WTC11 (cell line): ENCODE results near the gene CUL1. TPM values are rescaled to one million over a fixed set of nuclear protein-coding genes. Genes with fewer than 3 reads are reported as not detected.

ENCODE experiments used
- ATAC-seq: fragments of 200-7000 bp; cut with Tn5 transposase; 2 replicates; pipeline ENCODE4 v1.10.0; 2021; ENCODE audit warnings: mild to moderate bottlenecking, moderate library complexity
- Bru-seq: library from RNA; stranded (reverse); fragments of 400-500 nt; gene quantifications from one replicate; lab custom pipeline; 2021; lab: Mats Ljungman, UMichigan
- CTCF ChIA-PET: fragments of 300-600 bp; sonication (Branson Sonifier 250); formaldehyde crosslinking; loops from one replicate; lab custom pipeline; 2021; ENCODE audit warnings: antibody characterized with exemption; lab: Charles Lee
- POLR2A ChIA-PET: fragments of 350-600 bp; sonication (Branson Sonifier 250); formaldehyde crosslinking; loops from one replicate; lab custom pipeline; 2021; ENCODE audit warnings: antibody characterized with exemption; lab: Charles Lee
- DNase-seq: peaks from one replicate; pipeline ENCODE4 v3.0.0; 2021; ENCODE audit warnings: low spot score
- H3K27ac Mint-ChIP-seq: 2 replicates; pipeline ENCODE4 v1.8.0; 2021; ENCODE audit warnings: mixed read lengths
- H3K27me3 Mint-ChIP-seq: 2 replicates; pipeline ENCODE4 v1.8.0; 2021; ENCODE audit warnings: low read depth, mild to moderate bottlenecking, moderate library complexity, mixed read lengths
- H3K36me3 Mint-ChIP-seq: 2 replicates; pipeline ENCODE4 v1.8.0; 2021; ENCODE audit warnings: mixed read lengths
- H3K4me1 Mint-ChIP-seq: 2 replicates; pipeline ENCODE4 v1.8.0; 2022; ENCODE audit warnings: mixed read lengths
- H3K4me3 Mint-ChIP-seq: 2 replicates; pipeline ENCODE4 v1.8.0; 2021; ENCODE audit warnings: mild to moderate bottlenecking, moderate library complexity, mixed read lengths
- H3K9me3 Mint-ChIP-seq: 2 replicates; pipeline ENCODE4 v1.8.0; 2021; ENCODE audit warnings: mixed read lengths
- AFF4 ChIP-seq: sonication (generic); formaldehyde crosslinking; IDR thresholded peaks from 2 replicates; pipeline ENCODE4 v1.8.1; 2023; ENCODE audit warnings: mild to moderate bottlenecking, missing genetic modification reagents, borderline replicate concordance
- ATF1 ChIP-seq: sonication (generic); formaldehyde crosslinking; IDR thresholded peaks from 2 replicates; pipeline ENCODE4 v1.8.1; 2023; ENCODE audit warnings: mild to moderate bottlenecking, moderate library complexity, missing genetic modification reagents
- CREM ChIP-seq: sonication (generic); formaldehyde crosslinking; IDR thresholded peaks from 2 replicates; pipeline ENCODE4 v1.8.1; 2022; ENCODE audit warnings: mild to moderate bottlenecking, missing genetic modification reagents, moderate library complexity
- ETV6 ChIP-seq: sonication (generic); formaldehyde crosslinking; IDR thresholded peaks from 2 replicates; pipeline ENCODE4 v1.8.1; 2022; ENCODE audit warnings: mild to moderate bottlenecking, missing genetic modification reagents
- FOXJ3 ChIP-seq: sonication (generic); formaldehyde crosslinking; IDR thresholded peaks from 2 replicates; pipeline ENCODE4 v1.9.0; 2021; ENCODE audit warnings: missing genetic modification reagents, mild to moderate bottlenecking, borderline replicate concordance
- FOXP1 ChIP-seq: sonication (generic); formaldehyde crosslinking; IDR thresholded peaks from 2 replicates; pipeline ENCODE4 v1.8.0; 2022; ENCODE audit warnings: missing genetic modification reagents, mild to moderate bottlenecking, moderate library complexity, borderline replicate concordance
- FOXP4 ChIP-seq: sonication (generic); formaldehyde crosslinking; IDR thresholded peaks from 2 replicates; pipeline ENCODE4 v1.8.0; 2022; ENCODE audit warnings: mild to moderate bottlenecking, missing genetic modification reagents
- HMGXB4 ChIP-seq: sonication (generic); formaldehyde crosslinking; IDR thresholded peaks from 2 replicates; pipeline ENCODE4 v1.8.1; 2023; ENCODE audit warnings: mild to moderate bottlenecking, moderate library complexity, missing genetic modification reagents
- MAX ChIP-seq: sonication (generic); formaldehyde crosslinking; IDR thresholded peaks from 2 replicates; pipeline ENCODE4 v1.8.0; 2022; ENCODE audit warnings: mild to moderate bottlenecking, missing genetic modification reagents
- PRDM15 ChIP-seq: sonication (generic); formaldehyde crosslinking; IDR thresholded peaks from 2 replicates; pipeline ENCODE4 v1.8.0; 2022; ENCODE audit warnings: missing genetic modification reagents
- SOX15 ChIP-seq: fragments of 250-450 bp; sonication (Bioruptor Pico); IDR thresholded peaks from 2 replicates; pipeline ENCODE4 v1.9.0; 2021; ENCODE audit warnings: mild to moderate bottlenecking
- SP1 ChIP-seq: sonication (generic); formaldehyde crosslinking; conservative IDR thresholded peaks from 2 replicates; pipeline ENCODE4 v1.8.1; 2022; ENCODE audit warnings: missing genetic modification reagents
- TEAD4 ChIP-seq: sonication (generic); formaldehyde crosslinking; IDR thresholded peaks from 2 replicates; pipeline ENCODE4 v1.8.0; 2022; ENCODE audit warnings: mild to moderate bottlenecking, missing genetic modification reagents
- ZNF232 ChIP-seq: sonication (generic); formaldehyde crosslinking; IDR thresholded peaks from 2 replicates; pipeline ENCODE4 v1.8.0; 2022; ENCODE audit warnings: mild to moderate bottlenecking, missing genetic modification reagents
- ZNF263 ChIP-seq: sonication (generic); formaldehyde crosslinking; IDR thresholded peaks from 2 replicates; pipeline ENCODE4 v1.8.1; 2022; ENCODE audit warnings: low read depth, mild to moderate bottlenecking, moderate library complexity, missing genetic modification reagents
- ZNF416 ChIP-seq: fragments of 250-450 bp; sonication (Bioruptor Pico); IDR thresholded peaks from 2 replicates; pipeline ENCODE4 v1.9.0; 2021; ENCODE audit warnings: mild to moderate bottlenecking, inconsistent platforms
- long read RNA-seq, 3 experiments: library from RNA in 1 of 3; library from capped mRNA in 1 of 3; library from polyadenylated mRNA in 1 of 3; unstranded in 2 of 3; stranded (forward) in 1 of 3; transcript quantifications; one replicate each; pipeline ENCODE4 v2.0.0, GENCODE V29; 2021
- total RNA-seq: library from RNA; stranded (reverse); gene quantifications from 3 replicates; pipeline ENCODE4 v1.2.3, GENCODE V29; 2021

The CUL1 gene
- total RNA-seq (50.5 to 54.1 TPM (median 53.3 TPM) in 3 replicates), Bru-seq, nascent RNA (percentile 87 among the genes with signal in this experiment)
- long read RNA-seq, experiment 1, transcript CUL1-203 (22 exons, 3,054 nt): minor isoform, 42 of 509 reads
- long read RNA-seq, experiment 1, transcript CUL1-201 (22 exons, 3,064 nt): major isoform, 326 of 509 reads
- long read RNA-seq, experiment 1, transcript CUL1-202 (22 exons, 2,857 nt): minor isoform, 8 of 509 reads
- long read RNA-seq, experiment 1, partial matches to known transcripts: 57 of 509 reads
- long read RNA-seq, experiment 1, other reads (novel, unspliced or antisense): 76 of 509 reads
- long read RNA-seq, experiment 2, transcript CUL1-201 (22 exons, 3,064 nt): major isoform, 28 of 83 reads
- long read RNA-seq, experiment 2, partial matches to known transcripts: 27 of 83 reads
- long read RNA-seq, experiment 2, other reads (novel, unspliced or antisense): 25 of 83 reads
- long read RNA-seq, experiment 3, transcript CUL1-201 (22 exons, 3,064 nt): major isoform, 20 of 38 reads
- long read RNA-seq, experiment 3, partial matches to known transcripts: 8 of 38 reads
- long read RNA-seq, experiment 3, other reads (novel, unspliced or antisense): 8 of 38 reads

GRCh38 chr7:148698397-148699023 is at the start of gene CUL1:
Gene CUL1, plus strand, starts transcription at chr7:148698903. Its CDS starts 31,220 bp downstream, at chr7:148730123.
- ChIA-PET POLR2A (interaction anchor here (0.6 to 1.7 kb wide), 7 partner anchors 9 to 347 kb away, joined by 3 to 6 read pairs (median 4); no protein-coding TSS in a partner anchor), CTCF (interaction anchor here (0.7 to 1.3 kb wide), 5 partner anchors 10 to 434 kb away, joined by 3 to 5 read pairs (median 5); no protein-coding TSS in a partner anchor)
- TF ChIP-seq FOXP4 (CRISPR knock-in tag): peak; percentile 45; the same call in 1 of the 2 replicates
- no peak for TF ChIP-seq AFF4 (CRISPR knock-in tag)
- 0 out of 2 replicates have a peak, but pooled peaks have one; percentile 19 for TF ChIP-seq ZNF416 (CRISPR knock-in tag)
- TF ChIP-seq PRDM15: peak; percentile 94
- TF ChIP-seq ZNF232 (CRISPR knock-in tag): 0 out of 2 replicates have a peak, but pooled peaks have one; percentile 31
- no peak for TF ChIP-seq ETV6 (CRISPR knock-in tag)
- TF ChIP-seq FOXJ3 (CRISPR knock-in tag): no peak
- TF ChIP-seq FOXP1: peak; percentile 33; the same call in 1 of the 2 replicates
- peak; percentile 9; the same call in 1 of the 2 replicates for TF ChIP-seq HMGXB4 (CRISPR knock-in tag)
- no peak for TF ChIP-seq SOX15
- TF ChIP-seq ATF1 (CRISPR knock-in tag): no peak
- peak; percentile 38; the same call in 1 of the 2 replicates for TF ChIP-seq ZNF263 (CRISPR knock-in tag)
- TF ChIP-seq TEAD4: no peak
- TF ChIP-seq SP1 (CRISPR knock-in tag): peak; percentile 22; the same call in 1 of the 2 replicates
- peak; percentile 66; the same call in 1 of the 2 replicates for TF ChIP-seq CREM (CRISPR knock-in tag)
- peak; percentile 44; the same call in 1 of the 2 replicates for TF ChIP-seq MAX (CRISPR knock-in tag)
- Mint-ChIP-seq H3K27ac (peak within 1 kb of the TSS; percentile 99), H3K9me3 (no peaks in the 10 kb centered on the region), H3K27me3 (no peaks in the 10 kb centered on the region), H3K36me3 (no peaks in the 10 kb centered on the region), H3K4me3 (peak within 1 kb of the TSS; percentile 91), H3K4me1 (peaks cover 51% of the 10 kb centered on the region)
- ATAC-seq (peak; percentile 60), DNase-seq (peak; percentile 77)
